ENCODE results near the gene FAM199X.
A peak's percentile ranks its signal among the peaks of the same experiment; 100 is the strongest.

Gene FAM199X

DNA sequence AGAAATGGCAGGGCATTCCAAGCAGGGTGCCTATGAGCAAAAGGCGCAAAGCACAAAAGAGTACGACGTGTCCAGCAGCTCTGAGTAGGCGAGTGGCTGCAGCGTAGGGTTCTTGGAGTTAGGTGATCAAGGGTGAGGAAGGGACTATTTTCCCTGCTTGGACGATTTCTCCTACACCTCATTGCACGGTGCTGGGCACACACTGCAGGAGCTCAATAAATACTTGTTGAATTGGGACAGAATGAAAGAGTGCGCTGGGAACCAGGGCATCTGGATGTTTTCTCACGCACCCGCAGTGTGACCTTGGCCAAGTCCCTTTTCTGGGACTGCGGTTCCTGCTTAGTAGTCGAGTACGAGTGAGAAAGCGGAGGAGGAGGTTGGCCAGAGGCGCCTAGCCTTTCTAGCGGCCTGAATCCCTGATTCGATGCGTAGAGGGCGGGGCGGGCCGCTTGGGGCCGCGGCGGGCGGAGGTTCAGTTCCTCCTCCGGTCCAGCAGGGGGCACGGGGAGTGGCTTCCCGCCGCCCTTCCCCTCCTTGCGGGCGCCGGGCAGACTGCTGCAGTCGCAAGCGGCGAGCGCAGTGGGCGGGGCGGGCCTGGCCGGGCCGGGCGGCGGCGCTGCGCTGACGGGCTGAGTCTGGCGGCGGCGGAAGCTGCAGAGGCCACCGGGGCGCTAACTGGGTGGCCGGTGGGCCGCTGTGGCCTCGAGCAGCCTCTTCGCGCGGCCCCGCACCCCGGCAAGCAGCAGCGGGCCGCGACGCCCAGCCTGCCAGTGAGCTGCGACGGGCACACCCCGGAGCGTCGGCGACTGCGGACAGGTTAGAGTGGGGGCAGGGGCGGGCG, at the start of gene FAM199X:
Gene FAM199X, plus strand, starts transcription at position 560 of the 841 bp plus-strand sequence. CDS start 333 bp downstream, outside the sequence.
- peak within 1 kb of the TSS; percentile 80 for H3K4me3 ChIP-seq (ENCODE audit: low read depth, low read length)
- TF ChIP-seq, protein P1, sequence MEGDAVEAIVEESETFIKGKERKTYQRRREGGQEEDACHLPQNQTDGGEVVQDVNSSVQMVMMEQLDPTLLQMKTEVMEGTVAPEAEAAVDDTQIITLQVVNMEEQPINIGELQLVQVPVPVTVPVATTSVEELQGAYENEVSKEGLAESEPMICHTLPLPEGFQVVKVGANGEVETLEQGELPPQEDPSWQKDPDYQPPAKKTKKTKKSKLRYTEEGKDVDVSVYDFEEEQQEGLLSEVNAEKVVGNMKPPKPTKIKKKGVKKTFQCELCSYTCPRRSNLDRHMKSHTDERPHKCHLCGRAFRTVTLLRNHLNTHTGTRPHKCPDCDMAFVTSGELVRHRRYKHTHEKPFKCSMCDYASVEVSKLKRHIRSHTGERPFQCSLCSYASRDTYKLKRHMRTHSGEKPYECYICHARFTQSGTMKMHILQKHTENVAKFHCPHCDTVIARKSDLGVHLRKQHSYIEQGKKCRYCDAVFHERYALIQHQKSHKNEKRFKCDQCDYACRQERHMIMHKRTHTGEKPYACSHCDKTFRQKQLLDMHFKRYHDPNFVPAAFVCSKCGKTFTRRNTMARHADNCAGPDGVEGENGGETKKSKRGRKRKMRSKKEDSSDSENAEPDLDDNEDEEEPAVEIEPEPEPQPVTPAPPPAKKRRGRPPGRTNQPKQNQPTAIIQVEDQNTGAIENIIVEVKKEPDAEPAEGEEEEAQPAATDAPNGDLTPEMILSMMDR (IDR thresholded peaks at IDR 0.05; ENCODE audit: insufficient read depth, low read length, missing control alignments): peak; percentile 73
- POLR2A ChIA-PET: interaction anchor here (2.1 kb wide), 1 partner anchor 9 kb away, joined by 18 read pairs; the partner anchor contains the start of gene SLC25A53
- DNase-seq (ENCODE audit: low read depth, low spot score): no peak
- CTCF ChIA-PET: interaction anchor here (0.6 to 2.9 kb wide), 9 partner anchors 9 to 67 kb away, joined by 3 to 26 read pairs (median 3); partner anchors contain the start of gene SLC25A53

DNA sequence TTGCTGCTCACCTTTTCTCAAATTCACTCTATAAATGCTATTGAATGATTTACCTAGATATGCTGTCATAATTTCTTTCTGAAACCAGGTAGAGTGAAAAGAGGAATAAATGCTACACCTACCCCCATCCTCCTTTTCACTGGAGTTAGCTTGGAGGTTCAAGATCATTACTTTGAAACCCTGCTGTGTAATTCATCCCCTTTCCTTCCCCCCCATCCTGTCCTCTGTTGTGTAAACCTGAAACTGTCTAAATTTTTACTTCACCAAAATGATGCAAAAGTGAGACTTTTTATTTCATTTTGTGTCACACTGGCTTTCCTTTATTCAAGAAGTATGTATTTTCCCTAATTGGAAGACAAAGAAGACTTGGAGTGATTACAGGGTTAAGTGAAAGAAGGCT, 48.5 kb upstream of the FAM199X start:
- ChIA-PET POLR2A (no interaction called here), CTCF (no interaction called here)
- DNase-seq (ENCODE audit: low read depth, low spot score): no peak
- TF ChIP-seq, protein P1 (IDR thresholded peaks at IDR 0.05; ENCODE audit: insufficient read depth, low read length, missing control alignments): no peak
- H3K4me3 ChIP-seq (ENCODE audit: low read depth, low read length): no peak overlapping the region

DNA sequence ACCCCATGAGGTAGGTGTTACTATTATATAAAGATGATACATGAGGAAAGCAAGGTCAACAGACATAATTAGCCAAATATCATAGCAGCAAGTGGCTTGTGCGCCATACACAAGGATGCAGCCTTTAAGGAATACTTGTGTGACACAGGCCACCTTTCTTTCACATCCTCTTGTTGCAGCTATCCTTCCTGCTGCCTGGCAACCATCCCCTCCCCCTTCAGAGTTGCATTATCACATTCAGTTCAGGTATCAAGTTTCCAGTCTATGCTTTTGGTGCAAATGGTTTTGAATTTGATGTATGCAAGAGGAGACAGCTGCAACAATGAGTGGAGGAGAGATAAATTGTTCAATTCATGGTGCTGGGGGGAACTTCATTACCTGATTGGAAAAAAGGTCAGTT, 47.5 kb upstream of the FAM199X start:
- TF ChIP-seq, protein P1 (IDR thresholded peaks at IDR 0.05; ENCODE audit: insufficient read depth, low read length, missing control alignments): no peak
- ChIA-PET CTCF (no interaction called here), POLR2A (no interaction called here)
- DNase-seq (ENCODE audit: low read depth, low spot score): no peak
- no peak overlapping the region for H3K4me3 ChIP-seq (ENCODE audit: low read depth, low read length)

DNA sequence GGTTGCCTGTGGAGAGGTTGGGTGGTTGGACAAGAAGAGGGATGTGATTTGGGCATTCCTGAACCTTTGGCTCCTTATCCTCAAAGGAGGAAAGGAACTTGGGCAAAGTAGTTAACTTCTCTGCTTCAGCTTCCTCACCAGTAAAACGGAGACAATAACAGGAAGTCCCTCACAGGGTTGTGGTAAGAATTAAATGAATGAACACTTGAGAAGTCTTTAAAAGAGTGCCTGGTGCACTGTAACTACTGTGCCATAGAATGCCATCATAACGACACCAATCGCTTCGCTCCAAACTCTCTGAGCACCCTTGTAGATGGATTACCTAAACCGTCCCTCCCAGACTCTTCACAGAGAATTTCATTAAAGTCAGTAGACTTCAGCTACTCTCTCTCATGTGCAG, 43.4 kb upstream of the FAM199X start:
- no peak for DNase-seq (ENCODE audit: low read depth, low spot score)
- H3K4me3 ChIP-seq (ENCODE audit: low read depth, low read length): no peak overlapping the region
- ChIA-PET CTCF (interaction anchor here (1.2 kb wide), 1 partner anchor 14 kb away, joined by 6 read pairs; no protein-coding TSS in a partner anchor), POLR2A (no interaction called here)
- TF ChIP-seq, protein P1 (IDR thresholded peaks at IDR 0.05; ENCODE audit: insufficient read depth, low read length, missing control alignments): no peak

DNA sequence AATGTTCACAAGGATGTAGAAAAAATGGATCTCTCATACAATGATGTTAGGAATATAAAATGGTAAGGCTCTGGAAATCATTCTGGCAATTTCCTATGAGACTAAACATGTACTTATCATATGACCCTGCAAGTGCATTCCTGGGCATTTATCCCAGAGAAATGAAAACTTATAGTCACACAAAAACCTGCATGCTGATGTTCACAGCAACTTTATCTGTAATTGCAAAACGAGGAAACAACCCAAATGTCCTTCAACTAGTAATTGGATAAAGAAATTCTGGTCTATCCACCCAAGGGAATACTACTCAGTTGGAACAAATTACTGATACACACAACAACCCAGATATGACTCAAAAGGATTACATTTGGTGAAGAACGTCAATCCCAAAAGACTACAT, 39.4 kb upstream of the FAM199X start:
- TF ChIP-seq, protein P1 (IDR thresholded peaks at IDR 0.05; ENCODE audit: insufficient read depth, low read length, missing control alignments): no peak
- POLR2A ChIA-PET: no interaction called here
- no peak overlapping the region for H3K4me3 ChIP-seq (ENCODE audit: low read depth, low read length)
- CTCF ChIA-PET: interaction anchor here (1.3 to 2.2 kb wide), 3 partner anchors 9 to 40 kb away, joined by 3 to 7 read pairs (median 5); partner anchors contain the start of gene ZCCHC18
- DNase-seq (ENCODE audit: low read depth, low spot score): no peak

DNA sequence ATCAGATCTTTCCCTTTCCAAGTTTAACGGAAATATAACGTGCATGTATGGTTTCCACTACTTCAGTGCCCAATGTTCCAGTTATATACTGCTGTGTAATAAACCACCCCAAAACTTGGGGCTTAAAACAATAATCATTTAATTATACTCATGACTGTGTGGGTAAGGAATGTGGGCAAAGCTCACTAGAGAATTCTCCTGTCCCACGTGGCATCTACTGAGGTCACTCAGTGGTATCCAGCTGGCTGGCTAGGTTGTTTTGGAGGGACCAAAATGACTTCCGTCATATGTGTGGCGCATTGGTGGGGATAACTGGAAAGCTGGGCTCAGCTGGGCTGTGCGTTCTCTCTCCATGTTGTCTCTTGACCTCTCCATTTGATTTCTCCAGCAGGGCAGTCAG, 35.4 kb upstream of the FAM199X start:
- DNase-seq (ENCODE audit: low read depth, low spot score): no peak
- ChIA-PET CTCF (no interaction called here), POLR2A (no interaction called here)
- TF ChIP-seq, protein P1 (IDR thresholded peaks at IDR 0.05; ENCODE audit: insufficient read depth, low read length, missing control alignments): no peak
- H3K4me3 ChIP-seq (ENCODE audit: low read depth, low read length): no peak overlapping the region
